Endodermal cell (in vitro differentiated cells): Measurements from ENCODE around the gene MYOC. TPM values are rescaled to one million over a fixed set of nuclear protein-coding genes. Genes with fewer than 3 reads are reported as not detected.

ENCODE experiments used
- DNase-seq: peaks from one replicate; pipeline ENCODE4 v3.0.0-alpha.2; 2017
- H3K27ac ChIP-seq: 2 replicates; pipeline ENCODE4 v1.5.1; 2013; ENCODE audit warnings: mild to moderate bottlenecking, low read depth, low read length, moderate library complexity
- H3K27me3 ChIP-seq: 2 replicates; pipeline ENCODE4 v1.6.1; 2013; ENCODE audit warnings: mild to moderate bottlenecking, low read length, moderate library complexity; ENCODE audit not compliant: insufficient read depth, control insufficient read depth, poor library complexity, severe bottlenecking
- H3K36me3 ChIP-seq: 2 replicates; pipeline ENCODE4 v1.7.0; 2013; ENCODE audit warnings: mild to moderate bottlenecking, low read length, moderate library complexity; ENCODE audit not compliant: control insufficient read depth, insufficient read depth
- H3K4me1 ChIP-seq: one replicate; pipeline ENCODE4 v1.7.0; 2013; ENCODE audit warnings: low read length; ENCODE audit not compliant: control insufficient read depth, insufficient read depth
- H3K4me3 ChIP-seq: 2 replicates; pipeline ENCODE4 v1.5.1; 2013; ENCODE audit warnings: mild to moderate bottlenecking, low read length, moderate library complexity
- H3K9ac ChIP-seq: 2 replicates; pipeline ENCODE4 v1.6.1; 2013; ENCODE audit warnings: mild to moderate bottlenecking, low read length, moderate library complexity; ENCODE audit not compliant: poor library complexity, severe bottlenecking; ENCODE audit errors: extremely low read depth
- H3K9me3 ChIP-seq: 2 replicates; pipeline ENCODE4 v1.6.1; 2013; ENCODE audit warnings: mild to moderate bottlenecking, low read length, moderate library complexity; ENCODE audit not compliant: control insufficient read depth
- H3K27ac Mint-ChIP-seq: 2 replicates; pipeline ENCODE4 v1.8.0; 2020; ENCODE audit warnings: mixed read lengths
- H3K27me3 Mint-ChIP-seq: 2 replicates; pipeline ENCODE4 v1.8.0; 2021; ENCODE audit warnings: mild to moderate bottlenecking, mixed read lengths; ENCODE audit not compliant: insufficient read depth
- H3K36me3 Mint-ChIP-seq: 2 replicates; pipeline ENCODE4 v1.8.0; 2020; ENCODE audit warnings: low read depth, mixed read lengths
- H3K4me1 Mint-ChIP-seq: 2 replicates; pipeline ENCODE4 v1.8.0; 2020; ENCODE audit warnings: mixed read lengths
- H3K4me3 Mint-ChIP-seq: 2 replicates; pipeline ENCODE4 v1.8.0; 2020; ENCODE audit warnings: mild to moderate bottlenecking, moderate library complexity, mixed read lengths
- H3K9me3 Mint-ChIP-seq: 2 replicates; pipeline ENCODE4 v1.8.0; 2020; ENCODE audit warnings: mild to moderate bottlenecking, mixed read lengths
- CTCF ChIP-seq: fragments of 200-600 bp; sonication (generic); conservative IDR thresholded peaks from 2 replicates; pipeline ENCODE4 v1.5.0; 2021; ENCODE audit warnings: antibody characterized with exemption, mild to moderate bottlenecking
- WGBS, 2 experiments: methylation state at CpG; one replicate each; pipeline versions ENCODE4 v1.1.5 to v1.1.7; 2013; ENCODE audit warnings: missing lambda C conversion rate in 2 of 2, mixed read lengths in 1 of 2; ENCODE audit not compliant: insufficient coverage in 1 of 2, insufficient read length in 1 of 2; 5-methylcytosine and 5-hydroxymethylcytosine counted together
- total RNA-seq, 2 donors: library from RNA; stranded (reverse); fragmentation: NEBNext Ultra II Directional in 1 of 2; extraction: Animal tissue kit (Norgen Biotek cat#: 25700) in 1 of 2; gene quantifications; 2 replicates in 1 of 2; 3 replicates in 1 of 2; pipeline ENCODE4 v1.2.1, GENCODE V29; 2021

MYOC gene
- total RNA-seq, 2 donors from 2014 or later = not detected

GRCh38 chr1:171595324-171595723 is 57.2 kb downstream of the MYOC start:
- Histone ChIP-seq H3K4me1 (no peaks in the 10 kb centered on the region), H3K27ac (no peak overlapping the region), H3K9me3 (no peaks in the 10 kb centered on the region), H3K9ac (no peak overlapping the region), H3K27me3 (no peaks in the 10 kb centered on the region), H3K4me3 (no peak overlapping the region), H3K36me3 (peaks cover 67% of the 10 kb centered on the region)
- WGBS, 2 experiments = 88 to 100% methylated on average over 1 of the region's 1 CpG
- Mint-ChIP-seq H3K4me1 (no peaks in the 10 kb centered on the region), H3K27me3 (no peaks in the 10 kb centered on the region), H3K36me3 (peaks cover 41% of the 10 kb centered on the region), H3K9me3 (no peaks in the 10 kb centered on the region), H3K4me3 (no peak overlapping the region), H3K27ac (no peak overlapping the region)
- no peak for DNase-seq
- no peak for TF ChIP-seq CTCF

DNA sequence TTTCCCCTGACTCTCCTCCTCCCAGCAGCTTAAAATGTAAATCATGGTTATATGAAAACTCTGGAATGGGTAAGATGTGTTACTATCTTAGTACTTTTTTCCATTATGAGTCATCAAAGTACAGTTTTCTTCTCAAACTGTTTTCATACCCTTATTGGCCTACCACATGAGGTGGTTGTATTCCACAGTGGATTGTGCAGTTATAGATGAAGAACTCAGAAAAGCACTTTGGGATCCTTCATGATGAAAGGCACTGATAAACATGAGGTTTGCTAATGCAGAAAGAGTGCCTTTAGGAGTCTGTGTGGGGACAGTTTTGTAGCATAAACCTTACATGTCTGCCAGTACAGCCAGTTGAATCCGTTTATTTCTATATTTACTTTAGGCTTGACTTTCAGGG is 62.5 kb downstream of the MYOC start:
- H3K27ac ChIP-seq = no peak overlapping the region
- H3K4me1 Mint-ChIP-seq = no peaks in the 10 kb centered on the region
- 100% methylated on average over 1 of the region's 1 CpG for WGBS, 2 experiments
- no peaks in the 10 kb centered on the region for H3K4me1 ChIP-seq
- H3K4me3 ChIP-seq = no peak overlapping the region
- no peak overlapping the region for H3K27ac Mint-ChIP-seq
- H3K9me3 ChIP-seq = no peaks in the 10 kb centered on the region
- no peaks in the 10 kb centered on the region for H3K27me3 Mint-ChIP-seq
- H3K27me3 ChIP-seq = no peaks in the 10 kb centered on the region
- TF ChIP-seq CTCF = no peak
- H3K9me3 Mint-ChIP-seq = no peaks in the 10 kb centered on the region
- H3K36me3 Mint-ChIP-seq = peaks cover 78% of the 10 kb centered on the region
- H3K9ac ChIP-seq = no peak overlapping the region
- DNase-seq = no peak
- no peak overlapping the region for H3K4me3 Mint-ChIP-seq
- peaks cover 88% of the 10 kb centered on the region for H3K36me3 ChIP-seq

GRCh38 chr1:171588230-171588629 is 64.3 kb downstream of the MYOC start:
- no peaks in the 10 kb centered on the region for H3K4me1 ChIP-seq
- no peak overlapping the region for H3K27ac ChIP-seq
- Mint-ChIP-seq H3K4me1 (no peaks in the 10 kb centered on the region), H3K9me3 (no peaks in the 10 kb centered on the region), H3K27ac (no peak overlapping the region), H3K27me3 (no peaks in the 10 kb centered on the region), H3K36me3 (peaks cover 76% of the 10 kb centered on the region), H3K4me3 (no peak overlapping the region)
- H3K27me3 ChIP-seq = no peaks in the 10 kb centered on the region
- no peak for TF ChIP-seq CTCF
- H3K36me3 ChIP-seq = peaks cover 88% of the 10 kb centered on the region
- H3K4me3 ChIP-seq = no peak overlapping the region
- H3K9ac ChIP-seq = no peak overlapping the region
- DNase-seq = no peak
- H3K9me3 ChIP-seq = no peaks in the 10 kb centered on the region
- 94% methylated on average over 2 of the region's 2 CpGs; no CpG with 5 or more reads in 1 of the 2 experiments for WGBS, 2 experiments
